ENCODE measurements around the gene GCNT2.

DNA sequence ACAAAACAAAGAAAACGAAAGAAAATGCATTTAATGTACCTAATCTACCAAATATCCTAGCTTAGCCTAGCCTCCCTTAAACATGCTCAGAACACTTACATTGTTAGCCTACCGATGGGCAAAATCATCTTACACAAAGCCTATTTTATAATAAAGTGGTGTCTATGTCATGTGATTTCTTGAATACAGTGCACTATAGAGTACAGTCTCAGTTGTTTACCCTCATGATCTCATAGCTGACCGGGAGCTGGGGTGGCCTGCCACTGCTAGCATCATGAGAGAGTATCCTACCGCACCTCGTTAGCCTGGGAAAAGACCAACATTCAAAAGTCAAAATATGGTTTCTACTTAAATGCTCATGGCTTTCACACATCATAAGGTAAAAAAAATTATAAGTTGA, 16.6 kb downstream of the GCNT2 start:
- TF ChIP-seq NRF1 (IDR thresholded peaks at IDR 0.05; ENCODE audit: low read depth, low read length) (no peak), SUZ12 (IDR thresholded peaks at IDR 0.05; ENCODE audit: low read length) (no peak), SAP30 (IDR thresholded peaks at IDR 0.05; ENCODE audit: insufficient read depth, insufficient replicate concordance, low read length) (no peak), EZH2 (IDR thresholded peaks at IDR 0.05; ENCODE audit: low read depth, low read length, severe bottlenecking) (no peak)
- TF ChIP-seq, protein P1, sequence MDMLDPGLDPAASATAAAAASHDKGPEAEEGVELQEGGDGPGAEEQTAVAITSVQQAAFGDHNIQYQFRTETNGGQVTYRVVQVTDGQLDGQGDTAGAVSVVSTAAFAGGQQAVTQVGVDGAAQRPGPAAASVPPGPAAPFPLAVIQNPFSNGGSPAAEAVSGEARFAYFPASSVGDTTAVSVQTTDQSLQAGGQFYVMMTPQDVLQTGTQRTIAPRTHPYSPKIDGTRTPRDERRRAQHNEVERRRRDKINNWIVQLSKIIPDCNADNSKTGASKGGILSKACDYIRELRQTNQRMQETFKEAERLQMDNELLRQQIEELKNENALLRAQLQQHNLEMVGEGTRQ (IDR thresholded peaks at IDR 0.05; ENCODE audit: low read length): no peak
